ENCODE results near the gene IQSEC1. TPM values are rescaled to one million over a fixed set of nuclear protein-coding genes. Genes with fewer than 3 reads are reported as not detected.

The IQSEC1 gene
- total RNA-seq, 1 experiment from 2014 or later = 28.1 TPM

DNA sequence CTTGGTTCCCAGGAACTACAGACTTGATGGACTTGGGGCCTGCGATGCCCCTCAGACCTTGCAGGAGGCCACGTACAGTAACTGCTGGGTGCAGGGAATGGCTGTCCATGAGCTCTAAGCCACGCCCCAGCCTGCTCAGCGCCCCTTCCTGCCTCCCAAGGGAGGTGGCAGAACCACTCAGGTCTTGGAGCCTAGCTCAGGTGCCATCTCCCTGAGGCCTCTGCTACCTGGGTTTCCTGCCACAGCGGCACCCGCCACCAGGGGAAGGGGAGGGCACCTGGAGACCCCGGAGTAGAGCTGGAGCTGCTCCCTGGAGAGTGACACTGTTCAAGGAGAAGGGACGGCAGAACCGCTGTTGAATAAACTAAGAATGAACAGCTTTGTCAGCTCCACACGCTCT is 154.0 kb downstream of the IQSEC1 start:
- Histone ChIP-seq H3K36me3 (ENCODE audit: control insufficient read depth in 1 of 2, insufficient read depth in 2 of 2, low read length in 2 of 2) (peaks cover 0 to 6% of the 10 kb centered on the region in 2 experiments; a peak in 2 of 4 replicates), H3K79me2 (ENCODE audit: insufficient read depth, low read length) (no peaks in the 10 kb centered on the region), H3K9me3 (ENCODE audit: control insufficient read depth in 1 of 2, insufficient read depth in 1 of 2, low read depth in 1 of 2, low read length in 2 of 2) (no peaks in the 10 kb centered on the region), H4K20me1 (ENCODE audit: insufficient read depth) (no peaks in the 10 kb centered on the region), H3K4me2 (ENCODE audit: low read length) (no peak overlapping the region), H3K4me3 (replicated peaks in 1 of 2; ENCODE audit: low read depth in 1 of 2, low read length in 2 of 2) (no peak overlapping the region), H3K27me3 (ENCODE audit: insufficient read depth, low read length) (no peaks in the 10 kb centered on the region), H3K9me2 (ENCODE audit: insufficient read depth) (no peaks in the 10 kb centered on the region), H3K9ac (ENCODE audit: low read length) (no peak overlapping the region), H2AFZ (ENCODE audit: low read depth, low read length, poor library complexity, severe bottlenecking) (no peak overlapping the region), H3K4me1 (ENCODE audit: control insufficient read depth in 1 of 2, insufficient read depth in 2 of 2, low read length in 2 of 2) (no peaks in the 10 kb centered on the region), H3K27ac (ENCODE audit: low read depth, low read length) (no peak overlapping the region)
- no TSS peak for BruUV-seq (replicated peaks)
- intact Hi-C loops (cut with micrococcal nuclease) = no loop called here
- no peak for ATAC-seq
- ChIA-PET POLR2A (no interaction called here), CTCF (no interaction called here), RAD21 (ENCODE audit: low non-redundant PET in 1 of 2, low total read pairs in 2 of 2, uncharacterized antibody in 2 of 2, unreplicated experiment in 2 of 2) (no interaction called here)
- no peak for DNase-seq (ENCODE audit: low read depth, low spot score)
- TF ChIP-seq, protein P1, sequence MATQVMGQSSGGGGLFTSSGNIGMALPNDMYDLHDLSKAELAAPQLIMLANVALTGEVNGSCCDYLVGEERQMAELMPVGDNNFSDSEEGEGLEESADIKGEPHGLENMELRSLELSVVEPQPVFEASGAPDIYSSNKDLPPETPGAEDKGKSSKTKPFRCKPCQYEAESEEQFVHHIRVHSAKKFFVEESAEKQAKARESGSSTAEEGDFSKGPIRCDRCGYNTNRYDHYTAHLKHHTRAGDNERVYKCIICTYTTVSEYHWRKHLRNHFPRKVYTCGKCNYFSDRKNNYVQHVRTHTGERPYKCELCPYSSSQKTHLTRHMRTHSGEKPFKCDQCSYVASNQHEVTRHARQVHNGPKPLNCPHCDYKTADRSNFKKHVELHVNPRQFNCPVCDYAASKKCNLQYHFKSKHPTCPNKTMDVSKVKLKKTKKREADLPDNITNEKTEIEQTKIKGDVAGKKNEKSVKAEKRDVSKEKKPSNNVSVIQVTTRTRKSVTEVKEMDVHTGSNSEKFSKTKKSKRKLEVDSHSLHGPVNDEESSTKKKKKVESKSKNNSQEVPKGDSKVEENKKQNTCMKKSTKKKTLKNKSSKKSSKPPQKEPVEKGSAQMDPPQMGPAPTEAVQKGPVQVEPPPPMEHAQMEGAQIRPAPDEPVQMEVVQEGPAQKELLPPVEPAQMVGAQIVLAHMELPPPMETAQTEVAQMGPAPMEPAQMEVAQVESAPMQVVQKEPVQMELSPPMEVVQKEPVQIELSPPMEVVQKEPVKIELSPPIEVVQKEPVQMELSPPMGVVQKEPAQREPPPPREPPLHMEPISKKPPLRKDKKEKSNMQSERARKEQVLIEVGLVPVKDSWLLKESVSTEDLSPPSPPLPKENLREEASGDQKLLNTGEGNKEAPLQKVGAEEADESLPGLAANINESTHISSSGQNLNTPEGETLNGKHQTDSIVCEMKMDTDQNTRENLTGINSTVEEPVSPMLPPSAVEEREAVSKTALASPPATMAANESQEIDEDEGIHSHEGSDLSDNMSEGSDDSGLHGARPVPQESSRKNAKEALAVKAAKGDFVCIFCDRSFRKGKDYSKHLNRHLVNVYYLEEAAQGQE (IDR thresholded peaks at IDR 0.05; ENCODE audit: low read depth) = no peak
- TF ChIP-seq TCF7L2 (IDR thresholded peaks at IDR 0.05; ENCODE audit: borderline replicate concordance, extremely low read depth, insufficient read depth, insufficient read length) (no peak), CBX3 (IDR thresholded peaks at IDR 0.05; ENCODE audit: low read depth) (no peak), EZH2 (IDR thresholded peaks at IDR 0.05) (no peak), ELF1 (IDR thresholded peaks at IDR 0.05; ENCODE audit: borderline replicate concordance, low read depth) (no peak), JUND (IDR thresholded peaks at IDR 0.05) (no peak)
- TF ChIP-seq, protein P2, sequence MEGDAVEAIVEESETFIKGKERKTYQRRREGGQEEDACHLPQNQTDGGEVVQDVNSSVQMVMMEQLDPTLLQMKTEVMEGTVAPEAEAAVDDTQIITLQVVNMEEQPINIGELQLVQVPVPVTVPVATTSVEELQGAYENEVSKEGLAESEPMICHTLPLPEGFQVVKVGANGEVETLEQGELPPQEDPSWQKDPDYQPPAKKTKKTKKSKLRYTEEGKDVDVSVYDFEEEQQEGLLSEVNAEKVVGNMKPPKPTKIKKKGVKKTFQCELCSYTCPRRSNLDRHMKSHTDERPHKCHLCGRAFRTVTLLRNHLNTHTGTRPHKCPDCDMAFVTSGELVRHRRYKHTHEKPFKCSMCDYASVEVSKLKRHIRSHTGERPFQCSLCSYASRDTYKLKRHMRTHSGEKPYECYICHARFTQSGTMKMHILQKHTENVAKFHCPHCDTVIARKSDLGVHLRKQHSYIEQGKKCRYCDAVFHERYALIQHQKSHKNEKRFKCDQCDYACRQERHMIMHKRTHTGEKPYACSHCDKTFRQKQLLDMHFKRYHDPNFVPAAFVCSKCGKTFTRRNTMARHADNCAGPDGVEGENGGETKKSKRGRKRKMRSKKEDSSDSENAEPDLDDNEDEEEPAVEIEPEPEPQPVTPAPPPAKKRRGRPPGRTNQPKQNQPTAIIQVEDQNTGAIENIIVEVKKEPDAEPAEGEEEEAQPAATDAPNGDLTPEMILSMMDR (IDR thresholded peaks at IDR 0.05 in 2 of 3, conservative IDR thresholded peaks at IDR 0.05 in 1 of 3; ENCODE audit: borderline replicate concordance in 1 of 3, insufficient read depth in 1 of 3, low read depth in 2 of 3, low read length in 2 of 3) = no peak
